K562 (cell line): ENCODE measurements around the gene CCDC141. TPM values are rescaled to one million over a fixed set of nuclear protein-coding genes. Genes with fewer than 3 reads are reported as not detected.

Experiments used
- ATAC-seq: fragments of 200-7000 bp; cut with Tn5 transposase; 3 replicates; pipeline ENCODE4 v1.9.1; 2020; ENCODE audit warnings: moderate library complexity
- BruUV-seq: library from RNA; stranded (reverse); fragments of 400-500 nt; replicated peaks from 2 replicates; lab custom pipeline; 2021; lab: Mats Ljungman, UMichigan
- CTCF ChIA-PET: fragments of 300-600 bp; formaldehyde crosslinking; extraction: SDS; loops from one replicate; lab custom pipeline; 2021; ENCODE audit warnings: low intra/inter-chr PET ratio; lab: Yijun Ruan, JAX
- POLR2A ChIA-PET: fragments of 300-600, 350-650 bp; sonication (Branson Sonifier 250); formaldehyde crosslinking; extraction: SDS; loops from one replicate; lab custom pipeline; 2021; ENCODE audit warnings: antibody characterized with exemption, inconsistent platforms; lab: Yijun Ruan, JAX
- DNase-seq, 4 experiments: peaks; one replicate each; pipeline versions ENCODE4 v3.0.0 to v3.0.0-alpha.2; 2011 to 2018; ENCODE audit warnings: low spot score in 3 of 4, mixed read lengths in 3 of 4; ENCODE audit errors: extremely low read depth in 1 of 4
- FAIRE-seq: peaks from 2 replicates; lab custom pipeline; 2011; peaks lifted over from hg19 to GRCh38; lab: Jason Lieb, UNC
- H2AFZ ChIP-seq: 2 replicates; pipeline ENCODE4 v1.6.0; 2011; ENCODE audit warnings: low read depth, low read length, control low read depth, inconsistent platforms
- H3K27ac ChIP-seq: fragments of 200-600 bp; 3 replicates; pipeline ENCODE4 v1.8.0; 2011; ENCODE audit warnings: low read depth, mild to moderate bottlenecking, control low read depth, inconsistent platforms, low read length, moderate library complexity, mixed read lengths; ENCODE audit errors: extremely low read depth
- H3K27me3 ChIP-seq, 2 experiments: fragments of 300-600 bp in 1 of 2; 2 replicates in 1 of 2; 3 replicates in 1 of 2; pipeline versions ENCODE4 v1.6.0 to v1.8.0; 2011; ENCODE audit warnings: inconsistent platforms in 2 of 2, low read length in 2 of 2, mild to moderate bottlenecking in 1 of 2, mixed read lengths in 1 of 2, moderate library complexity in 1 of 2; ENCODE audit not compliant: control insufficient read depth in 2 of 2, insufficient read depth in 2 of 2
- H3K36me3 ChIP-seq: fragments of 300-600 bp; 3 replicates; pipeline ENCODE4 v1.8.0; 2011; ENCODE audit warnings: mild to moderate bottlenecking, low read length, inconsistent platforms; ENCODE audit not compliant: control insufficient read depth, insufficient read depth
- H3K4me1 ChIP-seq, 2 experiments: fragments of 200-600 bp in 1 of 2; replicated peaks in 1 of 2; 2 replicates in 1 of 2; 3 replicates in 1 of 2; pipeline versions ENCODE4 v1.5.1 to v1.8.0; 2011; ENCODE audit warnings: inconsistent platforms in 2 of 2, low read length in 2 of 2, mild to moderate bottlenecking in 1 of 2, mixed read lengths in 1 of 2, moderate library complexity in 1 of 2; ENCODE audit not compliant: control insufficient read depth in 2 of 2, insufficient read depth in 2 of 2
- H3K4me2 ChIP-seq: 2 replicates; pipeline ENCODE4 v1.6.1; 2011; ENCODE audit warnings: low read length, control low read depth, inconsistent platforms, mixed read lengths; ENCODE audit not compliant: insufficient read depth
- H3K4me3 ChIP-seq: fragments of 200-600 bp; sonication (generic), shearing (Covaris generic); 2 replicates; pipeline ENCODE4 v1.5.1; 2016; ENCODE audit warnings: control low read depth, inconsistent platforms
- H3K79me2 ChIP-seq: fragments of 200-600 bp; 3 replicates; pipeline ENCODE4 v1.8.0; 2011; ENCODE audit warnings: low read length, inconsistent platforms; ENCODE audit not compliant: control insufficient read depth, insufficient read depth
- H3K9ac ChIP-seq, 2 experiments: 2 replicates each; pipeline versions ENCODE4 v1.6.0 to v1.6.1; 2011; ENCODE audit warnings: low read depth in 2 of 2, low read length in 2 of 2, control low read depth in 1 of 2, inconsistent platforms in 1 of 2, mild to moderate bottlenecking in 1 of 2, mixed read lengths in 1 of 2; ENCODE audit not compliant: insufficient read depth in 1 of 2
- H3K9me1 ChIP-seq: one replicate; pipeline ENCODE4 v1.6.0; 2011; ENCODE audit warnings: inconsistent platforms, mild to moderate bottlenecking, low read length, moderate library complexity; ENCODE audit not compliant: control insufficient read depth, insufficient read depth
- H3K9me3 ChIP-seq: replicated peaks from 2 replicates; pipeline ENCODE4 v1.5.1; 2011; ENCODE audit warnings: low read depth, low read length, inconsistent platforms; ENCODE audit not compliant: control insufficient read depth, insufficient read depth
- H4K20me1 ChIP-seq: replicated peaks from 2 replicates; pipeline ENCODE4 v1.6.1; 2011; ENCODE audit warnings: low read length, inconsistent platforms, mixed read lengths; ENCODE audit not compliant: control insufficient read depth, insufficient read depth
- ARID2 ChIP-seq: fragments of 450-650 bp; IDR thresholded peaks from 2 replicates; pipeline ENCODE4 v1.6.1; 2017; ENCODE audit warnings: antibody characterized with exemption, mild to moderate bottlenecking
- CBX5 ChIP-seq: IDR thresholded peaks from 2 replicates; pipeline ENCODE4 v1.6.1; 2014; ENCODE audit warnings: low read depth, borderline replicate concordance
- ZBED1 ChIP-seq: IDR thresholded peaks from 2 replicates; pipeline ENCODE4 v1.6.1; 2014
- ZNF408 ChIP-seq: fragments of 250-450 bp; sonication (Bioruptor Pico); IDR thresholded peaks from 2 replicates; pipeline ENCODE4 v1.4.0; 2020; ENCODE audit warnings: low read depth, mild to moderate bottlenecking, moderate library complexity
- ZNF41 ChIP-seq: fragments of 250-450 bp; sonication (Bioruptor Pico); conservative IDR thresholded peaks from 2 replicates; pipeline ENCODE4 v1.4.0; 2020; ENCODE audit warnings: mild to moderate bottlenecking
- WGBS: fragments of 100-300 bp; shearing (Covaris generic); methylation state at CpG from one replicate; pipeline ENCODE4 v1.1.6; 2016; ENCODE audit warnings: low coverage, mixed read lengths; ENCODE audit not compliant: insufficient coverage; ENCODE audit errors: missing lambda C conversion rate; 5-methylcytosine and 5-hydroxymethylcytosine counted together
- in situ Hi-C: fragments of 300-500 bp; cut with MboI; formaldehyde crosslinking; loops from 4 replicates; pipeline ENCODE4 v1.15.0; 2018; ENCODE audit warnings: inconsistent platforms, mixed read lengths
- intact Hi-C: fragments of 100-400 bp; cut with micrococcal nuclease; formaldehyde crosslinking; loops from 2 replicates; pipeline ENCODE4 v1.14.2; 2022
- polyA plus RNA-seq, 8 experiments: library from polyadenylated mRNA; depleted of rRNA in 4 of 8; stranded (reverse) in 5 of 8; unstranded in 3 of 8; fragments of >200 nt; fragmentation: Nextera tagmentation in 2 of 8; fragmentation: Illumina TruSeq in 1 of 8; extraction: Ambion mirVana in 2 of 8; extraction: Trizol in 1 of 8; gene quantifications; 2 replicates each; pipeline versions ENCODE4 v1.2.1 to v1.2.3, GENCODE V29; 2011 to 2014; ENCODE audit warnings: inconsistent platforms in 1 of 8, missing spikeins in 1 of 8
- total RNA-seq, 7 experiments: library from RNA; depleted of rRNA in 6 of 7; stranded (reverse); fragments of >200 nt in 6 of 7; fragmentation: Illumina TruSeq in 2 of 7; extraction: Trizol in 2 of 7; gene quantifications; 2 replicates each; pipeline versions ENCODE4 v1.2.1 to v1.2.3, GENCODE V29; 2011 to 2021; ENCODE audit warnings: low replicate concordance in 1 of 7
- TF ChIP-seq, protein P1 (sequence below): fragments of 250-450 bp; sonication (Bioruptor Pico); IDR thresholded peaks from 2 replicates; pipeline ENCODE4 v1.8.0; 2022; ENCODE audit warnings: moderate library complexity, mild to moderate bottlenecking, inconsistent platforms
- TF ChIP-seq, protein P2 (sequence below): fragments of 250-450 bp; sonication (Bioruptor Pico); IDR thresholded peaks from 2 replicates; pipeline ENCODE4 v1.5.0; 2021; ENCODE audit warnings: mild to moderate bottlenecking, borderline replicate concordance

The CCDC141 gene
- total and polyA plus RNA-seq, 9 of the 15 experiments (the other 6 are each of a cell fraction or from before 2014, with no cell fraction given): 0.09 TPM; not detected in 8

DNA sequence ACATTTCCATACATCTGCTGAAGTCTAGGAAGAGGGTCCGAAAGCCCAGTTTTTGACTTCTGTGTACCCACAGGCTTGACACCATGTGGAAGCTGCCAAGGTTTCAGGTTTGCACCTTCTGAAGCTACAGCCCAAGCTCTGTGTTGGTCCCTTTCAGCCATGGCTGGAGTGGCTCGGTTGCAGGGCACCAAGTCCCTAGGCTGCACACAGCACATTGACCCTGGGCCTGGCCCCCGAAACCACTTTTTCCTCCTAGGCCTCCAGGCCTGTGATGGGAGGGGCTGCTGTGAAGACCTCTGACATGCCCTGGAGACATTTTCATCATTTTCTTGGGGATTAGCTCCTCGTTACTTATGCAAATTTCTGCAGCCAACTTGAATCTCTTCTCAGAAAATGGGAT lies 55.7 kb downstream of the CCDC141 start:
- intact Hi-C loops: no loop called here
- no peak for ATAC-seq
- WGBS: 0% methylated on average over 4 of the region's 4 CpGs
- BruUV-seq: no TSS peak
- Histone ChIP-seq H3K4me1 (no peaks in the 10 kb centered on the region), H3K9ac (no peak overlapping the region), H3K79me2 (no peaks in the 10 kb centered on the region), H3K4me2 (no peak overlapping the region), H3K27me3 (no peaks in the 10 kb centered on the region), H3K36me3 (no peaks in the 10 kb centered on the region), H2AFZ (no peak overlapping the region), H3K9me1 (no peaks in the 10 kb centered on the region), H3K4me3 (no peak overlapping the region), H3K27ac (no peak overlapping the region), H3K9me3 (no peaks in the 10 kb centered on the region), H4K20me1 (no peaks in the 10 kb centered on the region)
- FAIRE-seq: no peak
- in situ Hi-C loops: no loop called here
- ChIA-PET POLR2A (no interaction called here), CTCF (no interaction called here)
- DNase-seq: no peak
- TF ChIP-seq CBX5 (no peak), ZNF41 (CRISPR knock-in tag) (no peak), ZNF408 (CRISPR knock-in tag) (no peak), ZBED1 (no peak), ARID2 (no peak)
- TF ChIP-seq, protein P1, sequence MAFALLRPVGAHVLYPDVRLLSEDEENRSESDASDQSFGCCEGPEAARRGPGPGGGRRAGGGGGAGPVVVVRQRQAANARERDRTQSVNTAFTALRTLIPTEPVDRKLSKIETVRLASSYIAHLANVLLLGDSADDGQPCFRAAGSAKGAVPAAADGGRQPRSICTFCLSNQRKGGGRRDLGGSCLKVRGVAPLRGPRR (CRISPR knock-in tag): no peak
- TF ChIP-seq, protein P2, sequence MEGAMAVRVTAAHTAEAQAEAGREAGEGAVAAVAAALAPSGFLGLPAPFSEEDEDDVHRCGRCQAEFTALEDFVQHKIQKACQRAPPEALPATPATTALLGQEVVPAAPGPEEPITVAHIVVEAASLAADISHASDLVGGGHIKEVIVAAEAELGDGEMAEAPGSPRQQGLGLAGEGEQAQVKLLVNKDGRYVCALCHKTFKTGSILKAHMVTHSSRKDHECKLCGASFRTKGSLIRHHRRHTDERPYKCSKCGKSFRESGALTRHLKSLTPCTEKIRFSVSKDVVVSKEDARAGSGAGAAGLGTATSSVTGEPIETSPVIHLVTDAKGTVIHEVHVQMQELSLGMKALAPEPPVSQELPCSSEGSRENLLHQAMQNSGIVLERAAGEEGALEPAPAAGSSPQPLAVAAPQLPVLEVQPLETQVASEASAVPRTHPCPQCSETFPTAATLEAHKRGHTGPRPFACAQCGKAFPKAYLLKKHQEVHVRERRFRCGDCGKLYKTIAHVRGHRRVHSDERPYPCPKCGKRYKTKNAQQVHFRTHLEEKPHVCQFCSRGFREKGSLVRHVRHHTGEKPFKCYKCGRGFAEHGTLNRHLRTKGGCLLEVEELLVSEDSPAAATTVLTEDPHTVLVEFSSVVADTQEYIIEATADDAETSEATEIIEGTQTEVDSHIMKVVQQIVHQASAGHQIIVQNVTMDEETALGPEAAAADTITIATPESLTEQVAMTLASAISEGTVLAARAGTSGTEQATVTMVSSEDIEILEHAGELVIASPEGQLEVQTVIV (CRISPR knock-in tag): no peak
